ENCODE measurements around the gene LIN37. TPM values are rescaled to one million over a fixed set of nuclear protein-coding genes. Genes with fewer than 3 reads are reported as not detected.
A peak's percentile ranks its signal among the peaks of the same experiment; 100 is the strongest.

The LIN37 gene
- total and polyA plus RNA-seq, 2 of the 13 experiments (the other 11 are each of a cell fraction or from before 2014, with no cell fraction given): 6.3 to 8.7 TPM

DNA sequence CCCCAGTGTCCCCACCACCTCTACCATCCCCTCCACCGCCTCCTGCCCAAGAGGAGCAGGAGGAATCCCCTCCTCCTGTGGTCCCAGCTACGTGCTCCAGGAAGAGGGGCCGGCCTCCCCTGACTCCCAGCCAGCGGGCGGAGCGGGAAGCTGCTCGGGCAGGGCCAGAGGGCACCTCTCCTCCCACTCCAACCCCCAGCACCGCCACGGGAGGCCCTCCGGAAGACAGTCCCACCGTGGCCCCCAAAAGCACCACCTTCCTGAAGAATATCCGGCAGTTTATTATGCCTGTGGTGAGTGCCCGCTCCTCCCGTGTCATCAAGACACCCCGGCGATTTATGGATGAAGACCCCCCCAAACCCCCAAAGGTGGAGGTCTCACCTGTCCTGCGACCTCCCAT, 27.7 kb upstream of the LIN37 start:
- no peak overlapping the region for H3K4me3 ChIP-seq (replicated peaks in 1 of 3; ENCODE audit: insufficient read depth in 1 of 3, low read depth in 2 of 3, low read length in 3 of 3)
- H3K4me1 ChIP-seq (ENCODE audit: insufficient read depth, low read length): peaks cover 17% of the 10 kb centered on the region
- ChIA-PET POLR2A (interaction anchor here (4.6 kb wide), 1 partner anchor 18 kb away, joined by 69 read pairs; no protein-coding TSS in a partner anchor), CTCF (ENCODE audit: low intra/inter-chr PET ratio, low total read pairs) (no interaction called here)
- no peak for DNase-seq (ENCODE audit: low spot score)
- over 99% methylated on average over 17 of the region's 17 CpGs for WGBS (ENCODE audit: low lambda C conversion rate)
- FAIRE-seq: no peak
- peaks cover 8% of the 10 kb centered on the region for H4K20me1 ChIP-seq (ENCODE audit: insufficient read depth, low read length)
- H3K4me2 ChIP-seq (ENCODE audit: low read depth, low read length): no peak overlapping the region
- peaks cover 21% of the 10 kb centered on the region for H3K79me2 ChIP-seq (ENCODE audit: insufficient read depth, low read length)
- no peak overlapping the region for H2AFZ ChIP-seq (ENCODE audit: low read length)
- peaks cover 29 to 51% of the 10 kb centered on the region in 2 experiments for H3K36me3 ChIP-seq (replicated peaks in 1 of 2; ENCODE audit: control insufficient read depth in 1 of 2, insufficient read depth in 2 of 2, low read length in 2 of 2)
- no peaks in the 10 kb centered on the region for H3K27me3 ChIP-seq (ENCODE audit: control insufficient read depth in 1 of 2, insufficient read depth in 2 of 2, low read length in 2 of 2)
- intact Hi-C loops (cut with micrococcal nuclease; ENCODE audit: unreplicated experiment) (no loop called here), in situ Hi-C loops (cut with HindIII; ENCODE audit: extremely low pct_ligation_motif_present, low pct_unique_long_range_greater_than_20kb) (no loop called here)
- no peak for ATAC-seq
- BruUV-seq (replicated peaks): no TSS peak
- TF ChIP-seq, protein P1, sequence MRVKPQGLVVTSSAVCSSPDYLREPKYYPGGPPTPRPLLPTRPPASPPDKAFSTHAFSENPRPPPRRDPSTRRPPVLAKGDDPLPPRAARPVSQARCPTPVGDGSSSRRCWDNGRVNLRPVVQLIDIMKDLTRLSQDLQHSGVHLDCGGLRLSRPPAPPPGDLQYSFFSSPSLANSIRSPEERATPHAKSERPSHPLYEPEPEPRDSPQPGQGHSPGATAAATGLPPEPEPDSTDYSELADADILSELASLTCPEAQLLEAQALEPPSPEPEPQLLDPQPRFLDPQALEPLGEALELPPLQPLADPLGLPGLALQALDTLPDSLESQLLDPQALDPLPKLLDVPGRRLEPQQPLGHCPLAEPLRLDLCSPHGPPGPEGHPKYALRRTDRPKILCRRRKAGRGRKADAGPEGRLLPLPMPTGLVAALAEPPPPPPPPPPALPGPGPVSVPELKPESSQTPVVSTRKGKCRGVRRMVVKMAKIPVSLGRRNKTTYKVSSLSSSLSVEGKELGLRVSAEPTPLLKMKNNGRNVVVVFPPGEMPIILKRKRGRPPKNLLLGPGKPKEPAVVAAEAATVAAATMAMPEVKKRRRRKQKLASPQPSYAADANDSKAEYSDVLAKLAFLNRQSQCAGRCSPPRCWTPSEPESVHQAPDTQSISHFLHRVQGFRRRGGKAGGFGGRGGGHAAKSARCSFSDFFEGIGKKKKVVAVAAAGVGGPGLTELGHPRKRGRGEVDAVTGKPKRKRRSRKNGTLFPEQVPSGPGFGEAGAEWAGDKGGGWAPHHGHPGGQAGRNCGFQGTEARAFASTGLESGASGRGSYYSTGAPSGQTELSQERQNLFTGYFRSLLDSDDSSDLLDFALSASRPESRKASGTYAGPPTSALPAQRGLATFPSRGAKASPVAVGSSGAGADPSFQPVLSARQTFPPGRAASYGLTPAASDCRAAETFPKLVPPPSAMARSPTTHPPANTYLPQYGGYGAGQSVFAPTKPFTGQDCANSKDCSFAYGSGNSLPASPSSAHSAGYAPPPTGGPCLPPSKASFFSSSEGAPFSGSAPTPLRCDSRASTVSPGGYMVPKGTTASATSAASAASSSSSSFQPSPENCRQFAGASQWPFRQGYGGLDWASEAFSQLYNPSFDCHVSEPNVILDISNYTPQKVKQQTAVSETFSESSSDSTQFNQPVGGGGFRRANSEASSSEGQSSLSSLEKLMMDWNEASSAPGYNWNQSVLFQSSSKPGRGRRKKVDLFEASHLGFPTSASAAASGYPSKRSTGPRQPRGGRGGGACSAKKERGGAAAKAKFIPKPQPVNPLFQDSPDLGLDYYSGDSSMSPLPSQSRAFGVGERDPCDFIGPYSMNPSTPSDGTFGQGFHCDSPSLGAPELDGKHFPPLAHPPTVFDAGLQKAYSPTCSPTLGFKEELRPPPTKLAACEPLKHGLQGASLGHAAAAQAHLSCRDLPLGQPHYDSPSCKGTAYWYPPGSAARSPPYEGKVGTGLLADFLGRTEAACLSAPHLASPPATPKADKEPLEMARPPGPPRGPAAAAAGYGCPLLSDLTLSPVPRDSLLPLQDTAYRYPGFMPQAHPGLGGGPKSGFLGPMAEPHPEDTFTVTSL (CRISPR knock-in tag; IDR thresholded peaks at IDR 0.05; ENCODE audit: borderline replicate concordance): no peak
- TF ChIP-seq HNRNPLL (IDR thresholded peaks at IDR 0.05; ENCODE audit: low read depth, low read length, poor library complexity, severe bottlenecking): peak; percentile 3
- no peaks in the 10 kb centered on the region for H3K9me3 ChIP-seq (ENCODE audit: low read length)
- H3K27ac ChIP-seq (ENCODE audit: extremely low read length, insufficient read depth, low read length): no peak overlapping the region
- H3K9ac ChIP-seq (ENCODE audit: insufficient read depth, low read depth, low read length): no peak overlapping the region
